Skin epidermis (tissue), 12 donors: ENCODE data around the gene TPBGL.
A peak's percentile ranks its signal among the peaks of the same experiment; 100 is the strongest.

Experiments used
- H3K27ac ChIP-seq, 21 experiments: fragments of 200-600 bp; sonication (generic) in 11 of 21; one replicate each; pipeline ENCODE4 v1.5.0; 2020; ENCODE audit warnings: mild to moderate bottlenecking in 3 of 21, inconsistent platforms in 2 of 21, moderate library complexity in 2 of 21
- H3K4me3 ChIP-seq, 7 experiments: fragments of 200-600 bp; sonication (generic) in 2 of 7; one replicate each; pipeline ENCODE4 v1.5.0; 2020; ENCODE audit warnings: inconsistent platforms in 2 of 7, mild to moderate bottlenecking in 2 of 7, moderate library complexity in 1 of 7

TPBGL gene

DNA sequence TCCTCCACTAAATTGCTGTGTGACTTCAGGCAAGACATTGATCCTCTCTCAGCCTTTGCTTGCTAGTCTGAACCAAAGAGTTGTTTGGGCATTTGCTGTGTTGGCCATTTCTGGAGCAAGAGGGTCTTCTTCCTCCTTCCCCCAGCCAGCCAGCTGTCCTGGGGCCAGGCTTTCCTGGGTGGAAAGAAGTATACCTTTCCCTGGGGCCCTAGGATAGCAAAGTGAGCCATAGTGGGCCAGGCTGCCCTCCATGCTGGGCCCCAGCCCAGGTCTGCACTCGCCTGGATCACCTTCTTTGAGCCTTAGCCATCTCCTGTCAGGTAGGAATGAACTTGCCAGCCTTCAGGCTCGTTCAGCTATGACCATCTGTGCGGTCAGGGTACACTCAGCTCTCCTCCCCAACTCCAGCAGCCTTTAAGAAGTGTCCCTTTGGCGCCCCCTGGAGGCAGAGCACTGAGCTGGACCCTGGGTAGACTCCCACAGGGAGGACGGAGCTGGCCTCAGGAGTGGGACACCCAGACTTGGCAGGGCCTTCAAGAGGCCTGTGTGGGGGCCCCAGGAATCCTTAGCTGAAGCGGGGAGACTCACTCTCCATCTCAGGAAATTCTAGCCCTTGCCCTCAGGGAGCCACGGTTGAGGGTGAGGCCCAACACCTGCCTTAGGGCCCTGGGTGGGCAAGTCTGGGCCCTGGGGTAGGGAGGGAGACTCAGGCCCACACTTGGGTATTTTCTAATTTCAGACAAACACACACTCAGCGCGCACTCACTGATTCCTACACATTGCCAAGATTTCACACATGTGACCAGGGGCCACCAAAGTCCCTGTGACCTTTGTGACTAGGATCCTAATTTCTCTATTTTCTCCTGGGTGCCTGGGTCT lies 35.6 kb upstream of the TPBGL start:
- H3K4me3 ChIP-seq, result no peak overlapping the region
- H3K27ac ChIP-seq, result no peak overlapping the region

DNA sequence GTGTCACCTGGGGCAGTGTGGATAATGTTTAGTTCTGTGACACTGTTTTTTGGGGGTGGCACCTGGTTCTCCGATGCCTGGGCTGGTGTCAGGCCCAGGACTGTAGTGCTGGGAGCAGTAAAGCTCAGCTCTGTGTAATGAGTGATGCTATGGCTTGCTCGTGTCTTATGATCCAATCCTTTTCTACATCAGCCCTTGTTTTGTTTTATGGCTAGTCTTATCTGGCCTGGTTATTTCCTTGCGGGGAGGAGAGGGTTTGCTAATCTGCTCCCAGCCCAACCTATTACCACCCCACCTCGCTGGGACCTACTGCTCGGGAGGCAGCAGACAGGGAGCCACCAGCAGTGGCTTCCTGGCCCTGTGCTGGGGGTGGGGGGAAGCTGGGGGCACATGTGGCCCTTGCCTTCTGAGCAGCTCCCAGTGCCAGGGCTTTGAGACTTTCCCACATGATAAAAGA lies 35.0 kb upstream of the TPBGL start:
- H3K27ac ChIP-seq, result no peak overlapping the region
- no peak overlapping the region for H3K4me3 ChIP-seq

DNA sequence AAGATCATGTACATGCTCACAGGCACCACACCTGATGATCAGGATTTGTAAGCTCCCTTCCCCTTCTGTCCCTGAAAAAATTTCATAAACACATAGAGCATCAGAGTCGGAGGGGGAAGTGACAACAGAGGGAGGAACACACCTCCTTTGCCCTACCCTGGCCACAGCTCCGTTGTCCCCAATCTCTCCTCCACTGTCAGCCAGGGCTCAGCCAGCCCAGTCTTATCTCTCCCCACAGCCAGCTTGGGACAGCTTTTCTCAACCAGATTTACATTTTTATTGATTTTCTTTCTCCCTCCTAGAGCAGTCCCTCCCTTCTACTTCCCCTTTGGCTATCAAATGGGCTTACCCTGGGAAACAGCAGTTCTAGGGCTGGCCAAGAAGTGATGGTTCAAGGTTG lies 32.1 kb upstream of the TPBGL start:
- Histone ChIP-seq H3K4me3 (no peak overlapping the region), H3K27ac (no peak overlapping the region)

DNA sequence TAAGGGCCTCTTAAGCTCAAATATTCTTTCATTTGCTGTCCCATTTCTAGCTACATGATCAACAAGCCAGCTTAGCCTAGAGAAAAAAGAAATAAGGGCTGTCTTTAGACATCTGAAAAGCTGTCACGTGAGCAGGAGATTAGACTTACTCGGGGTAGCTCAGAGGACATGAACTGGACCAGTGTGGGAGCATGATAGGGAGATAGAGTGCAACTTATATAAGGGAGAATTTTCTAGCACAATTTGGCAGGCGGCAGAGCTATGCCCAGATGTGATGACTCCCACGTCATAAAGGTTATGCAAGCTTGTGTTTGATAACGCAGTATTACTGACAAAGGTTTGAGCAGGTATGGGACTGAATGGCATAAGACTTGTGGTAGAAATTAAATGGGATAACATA lies 28.2 kb upstream of the TPBGL start:
- H3K27ac ChIP-seq, result no peak overlapping the region
- H3K4me3 ChIP-seq, result no peak overlapping the region

DNA sequence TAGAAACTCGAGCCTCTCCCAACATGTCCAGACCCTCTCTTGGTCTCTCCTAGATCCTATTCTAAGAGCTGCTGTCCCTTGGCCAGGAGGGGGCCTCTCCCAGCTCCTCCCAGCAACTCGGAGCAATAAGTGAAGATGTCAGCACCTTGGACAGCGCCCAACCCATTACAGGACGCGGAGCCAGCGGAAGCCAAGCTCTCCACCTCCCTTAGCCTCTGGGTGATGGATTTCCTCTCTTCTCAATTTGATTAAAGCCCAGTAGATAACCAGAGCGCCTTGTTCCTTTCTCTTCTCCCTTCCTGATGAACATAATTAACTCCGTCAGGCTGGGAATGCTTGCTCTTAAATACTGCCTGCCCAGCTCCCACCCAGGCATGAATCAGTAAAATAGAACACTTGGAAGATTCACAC lies 26.2 kb upstream of the TPBGL start:
- Histone ChIP-seq H3K27ac (no peak overlapping the region), H3K4me3 (no peak overlapping the region)

DNA sequence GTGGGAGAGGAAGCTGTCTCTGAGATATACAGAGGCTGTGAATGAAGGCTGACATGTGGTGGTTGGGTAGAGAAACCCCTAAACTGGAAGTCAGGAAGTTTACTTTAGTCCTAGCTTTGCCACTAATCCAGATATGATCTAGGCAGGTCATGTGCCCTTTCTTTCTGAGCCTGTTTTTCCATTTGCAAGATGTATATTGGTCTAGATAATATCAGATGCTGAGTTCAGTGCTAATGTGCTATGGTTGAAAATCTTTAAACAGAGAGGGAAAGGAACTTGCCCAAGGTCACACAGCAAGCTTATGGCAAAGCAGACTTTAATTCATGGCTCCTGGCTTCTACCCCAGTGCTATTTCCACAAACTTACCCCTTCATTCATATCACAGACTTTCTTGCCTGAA lies 25.7 kb upstream of the TPBGL start:
- Histone ChIP-seq H3K4me3 (no peak overlapping the region), H3K27ac (no peak overlapping the region)

DNA sequence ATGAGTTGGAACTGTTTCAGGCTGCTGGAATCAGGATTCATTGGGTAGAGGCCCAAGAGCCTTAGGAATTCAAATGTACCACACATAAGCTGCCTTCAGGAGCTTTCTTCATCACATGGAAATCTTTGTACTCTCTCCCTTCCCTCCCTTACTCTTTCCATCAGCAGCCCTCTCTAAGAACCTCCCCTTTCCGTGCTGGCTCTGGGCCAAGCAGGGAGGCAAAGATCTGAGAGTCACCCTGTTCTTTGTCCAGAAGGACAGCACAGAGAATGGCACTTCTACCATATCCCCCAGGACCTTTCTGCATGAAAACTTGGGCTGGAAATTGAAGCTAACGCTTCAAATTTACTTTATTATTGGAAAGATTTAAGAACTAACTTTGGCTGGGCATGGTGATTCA lies 20.7 kb upstream of the TPBGL start:
- Histone ChIP-seq H3K27ac (no peak overlapping the region), H3K4me3 (no peak overlapping the region)

DNA sequence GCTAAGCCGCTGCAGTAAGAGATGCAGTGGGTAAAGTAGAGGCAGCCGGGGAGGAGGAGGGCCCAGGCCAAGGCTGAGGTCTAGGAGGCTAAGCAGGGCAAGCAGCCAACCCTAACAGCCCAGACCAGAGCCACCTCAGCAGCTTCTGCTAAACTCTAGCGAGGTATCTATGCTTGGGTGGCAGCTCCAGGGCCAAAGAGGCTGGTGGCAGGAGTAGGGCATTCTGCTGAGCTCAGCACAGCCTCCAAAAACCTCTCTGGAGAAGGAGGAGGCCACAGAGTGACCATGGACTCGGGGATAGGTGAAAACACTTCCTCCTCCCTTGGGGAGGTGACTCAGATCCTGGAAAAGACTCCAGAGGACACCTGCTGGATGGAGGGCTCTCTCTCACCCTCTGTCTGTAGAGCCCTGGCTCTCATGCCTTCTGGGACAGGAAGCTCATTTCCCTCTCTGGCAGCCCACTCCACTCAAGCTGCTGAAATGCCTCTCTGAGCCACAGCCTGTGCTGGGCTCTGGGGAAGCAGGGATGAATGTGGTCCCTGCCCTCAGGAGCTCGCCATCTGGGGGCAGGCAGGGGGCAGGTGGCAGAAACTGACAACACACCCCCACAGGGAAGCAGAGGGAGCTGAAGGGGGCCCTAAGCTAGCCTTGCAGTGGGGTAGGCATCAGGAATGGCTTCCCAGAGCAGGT lies 16.5 kb upstream of the TPBGL start:
- H3K27ac ChIP-seq, result no peak overlapping the region

DNA sequence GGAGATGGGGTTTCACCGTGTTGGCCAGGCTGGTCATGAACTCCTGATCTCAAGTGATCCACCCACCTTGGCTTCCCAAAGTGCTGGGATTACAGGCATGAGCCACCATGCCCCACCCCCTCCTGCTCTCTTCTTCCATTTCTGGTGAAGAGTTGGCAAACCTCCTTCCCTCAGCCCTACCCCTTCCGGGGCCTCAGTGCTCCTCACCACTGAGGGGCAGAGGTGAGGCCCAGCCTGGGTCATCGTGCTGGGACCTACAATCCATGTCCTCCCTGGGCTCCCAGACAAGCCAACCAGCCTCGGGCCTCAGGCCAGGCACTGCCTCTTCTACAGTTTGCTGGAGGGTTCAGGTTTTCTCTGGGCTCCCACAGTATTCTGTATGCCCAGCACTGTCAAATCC lies 14.8 kb upstream of the TPBGL start:
- Histone ChIP-seq H3K27ac (no peak overlapping the region), H3K4me3 (no peak overlapping the region)

More for the DNA sequence above, 16.5 kb upstream of the TPBGL start:
- H3K4me3 ChIP-seq, result no peak overlapping the region

DNA sequence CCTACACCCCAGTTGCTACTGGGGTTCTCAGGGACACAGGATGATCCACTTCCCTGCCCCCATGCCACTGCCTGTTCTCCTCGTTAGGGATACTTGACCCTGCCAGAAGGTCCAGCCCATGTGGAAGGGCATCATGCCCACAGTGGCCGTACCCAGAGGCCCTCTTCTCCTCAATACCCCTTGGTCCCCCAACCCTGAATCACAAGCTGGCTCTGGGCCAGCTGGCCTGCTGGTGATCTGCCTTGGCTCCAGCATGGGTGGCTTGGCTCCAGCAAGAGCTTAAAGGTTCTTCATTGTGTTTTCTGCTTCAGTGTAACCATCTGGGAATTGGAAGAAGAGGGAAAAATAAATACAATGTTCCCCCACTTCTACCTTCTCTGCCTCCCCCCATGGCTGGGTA lies 11.1 kb upstream of the TPBGL start:
- Histone ChIP-seq H3K4me3 (no peak overlapping the region), H3K27ac (no peak overlapping the region)

DNA sequence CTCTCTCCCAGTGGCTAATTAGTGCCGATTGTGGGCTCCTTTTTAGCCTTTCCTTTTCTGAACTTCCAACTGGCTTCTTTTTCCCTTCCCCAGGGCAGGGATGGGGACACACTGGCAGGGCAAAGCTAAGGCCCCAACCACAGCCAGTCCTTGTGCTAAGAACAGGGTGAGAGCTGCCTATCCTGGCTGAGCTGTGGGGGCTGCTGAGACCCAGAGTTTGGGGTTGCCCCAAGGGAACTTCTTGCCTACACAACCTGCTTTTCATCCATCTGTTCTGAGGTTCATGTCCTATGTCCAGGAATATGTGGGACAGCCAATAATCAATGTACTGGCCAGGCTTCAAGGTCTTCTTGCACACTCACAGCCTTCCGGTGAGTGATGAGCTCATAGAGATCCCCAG lies 10.0 kb upstream of the TPBGL start:
- H3K4me3 ChIP-seq, result no peak overlapping the region

DNA sequence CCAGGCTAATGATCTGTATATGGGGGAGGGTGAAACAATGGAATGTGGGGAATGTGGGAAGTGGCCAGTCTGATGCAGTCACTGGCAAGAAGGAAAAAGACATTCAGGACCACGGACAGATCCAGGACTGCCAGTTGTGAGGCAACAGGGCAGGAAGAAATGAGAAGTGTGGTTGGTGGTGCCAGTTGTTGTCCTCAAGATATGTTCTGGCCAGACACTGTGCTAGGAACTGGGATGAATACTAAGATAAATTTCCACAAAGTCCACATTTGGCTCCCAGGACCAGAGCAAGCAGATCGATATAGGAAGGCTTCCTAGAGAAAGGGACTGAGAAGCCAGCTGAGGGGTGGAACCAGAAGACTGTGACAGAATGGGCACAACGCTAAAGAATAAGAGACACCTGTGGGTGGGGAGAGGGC lies 6.8 kb upstream of the TPBGL start:
- Histone ChIP-seq H3K27ac (no peak overlapping the region), H3K4me3 (no peak overlapping the region)

More for the DNA sequence above, 10.0 kb upstream of the TPBGL start:
- H3K27ac ChIP-seq, result no peak overlapping the region

DNA sequence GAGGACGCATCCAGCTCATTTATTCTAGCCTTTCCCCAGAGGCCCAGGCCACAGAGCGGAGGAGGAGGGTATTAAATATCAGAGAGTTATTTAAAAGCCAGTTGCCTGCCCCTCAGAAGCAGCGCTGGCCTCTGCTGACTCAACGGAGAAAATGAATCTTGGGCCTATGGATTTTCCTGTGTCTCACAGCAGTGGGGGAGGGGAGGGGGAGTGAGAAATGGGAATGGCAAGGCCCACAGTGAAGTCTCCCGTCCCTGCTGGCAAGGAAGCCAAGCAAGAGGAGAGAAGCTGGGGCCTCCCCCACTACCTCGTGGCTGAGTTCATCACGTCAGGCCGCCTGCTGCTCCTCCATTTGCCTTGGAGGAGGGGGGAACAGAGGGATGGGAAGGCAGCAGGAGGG lies 4.5 kb upstream of the TPBGL start:
- Histone ChIP-seq H3K27ac (no peak overlapping the region), H3K4me3 (no peak overlapping the region)

DNA sequence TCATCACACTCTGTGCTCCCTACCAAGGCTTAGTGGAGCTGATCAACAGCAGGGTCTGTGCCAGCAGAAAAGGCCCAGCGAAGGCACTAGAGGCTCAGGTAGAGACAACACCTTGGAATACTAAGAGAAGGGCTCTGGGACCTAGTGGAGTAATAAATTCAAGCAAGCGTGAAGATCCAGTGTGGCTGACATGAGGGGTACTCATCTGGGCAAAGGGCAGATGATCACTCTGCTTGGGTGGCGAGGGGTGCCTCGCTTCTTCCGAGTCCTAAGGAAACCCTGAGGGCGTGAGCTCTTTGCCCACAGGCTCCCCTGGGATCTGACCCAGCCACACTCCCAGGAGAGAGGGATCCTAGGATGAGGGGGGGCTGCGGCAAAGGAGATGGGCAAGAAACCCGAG lies 3.5 kb upstream of the TPBGL start:
- H3K27ac ChIP-seq, result no peak overlapping the region
- no peak overlapping the region for H3K4me3 ChIP-seq

DNA sequence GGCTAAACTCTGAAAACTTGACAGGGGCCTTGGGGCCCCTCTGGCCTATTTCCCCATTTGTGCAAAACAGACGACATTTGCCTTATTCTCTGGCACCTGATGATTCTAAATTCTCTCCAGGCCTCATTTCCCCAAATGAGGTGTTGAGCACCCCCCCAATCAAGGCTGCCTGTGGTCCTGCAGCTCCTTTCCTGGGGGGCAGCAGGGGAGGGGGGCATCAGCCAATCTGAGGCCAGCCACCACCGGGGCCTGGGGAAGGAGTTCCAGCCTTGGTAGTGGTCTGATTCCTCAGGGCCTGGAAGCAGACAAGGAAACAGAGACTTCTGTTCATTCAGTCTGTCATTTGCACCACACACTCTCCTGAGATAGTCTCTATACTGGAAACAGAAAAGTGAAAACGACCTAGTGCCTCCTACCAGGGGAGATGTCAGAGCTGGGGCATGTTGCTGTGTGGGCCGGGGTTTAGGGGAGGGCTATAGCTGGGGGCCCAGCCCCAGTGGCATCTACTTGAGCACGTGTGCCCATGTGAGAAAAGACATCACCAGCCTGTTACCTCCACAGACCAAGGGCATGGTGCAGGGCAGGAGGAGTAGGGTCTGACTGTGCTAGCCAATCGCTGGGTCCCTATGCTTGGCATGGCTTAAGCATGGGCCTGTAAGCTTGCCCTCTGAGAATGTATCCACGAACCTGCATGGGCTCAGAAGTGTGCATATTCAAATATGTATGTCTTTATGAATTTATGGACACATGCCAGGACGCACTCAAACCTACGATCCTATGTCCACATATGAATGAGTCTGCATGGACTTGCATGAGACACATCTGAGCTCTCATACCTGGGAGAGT lies 1.8 kb upstream of the TPBGL start:
- no peak overlapping the region for H3K27ac ChIP-seq
- no peak overlapping the region for H3K4me3 ChIP-seq

DNA sequence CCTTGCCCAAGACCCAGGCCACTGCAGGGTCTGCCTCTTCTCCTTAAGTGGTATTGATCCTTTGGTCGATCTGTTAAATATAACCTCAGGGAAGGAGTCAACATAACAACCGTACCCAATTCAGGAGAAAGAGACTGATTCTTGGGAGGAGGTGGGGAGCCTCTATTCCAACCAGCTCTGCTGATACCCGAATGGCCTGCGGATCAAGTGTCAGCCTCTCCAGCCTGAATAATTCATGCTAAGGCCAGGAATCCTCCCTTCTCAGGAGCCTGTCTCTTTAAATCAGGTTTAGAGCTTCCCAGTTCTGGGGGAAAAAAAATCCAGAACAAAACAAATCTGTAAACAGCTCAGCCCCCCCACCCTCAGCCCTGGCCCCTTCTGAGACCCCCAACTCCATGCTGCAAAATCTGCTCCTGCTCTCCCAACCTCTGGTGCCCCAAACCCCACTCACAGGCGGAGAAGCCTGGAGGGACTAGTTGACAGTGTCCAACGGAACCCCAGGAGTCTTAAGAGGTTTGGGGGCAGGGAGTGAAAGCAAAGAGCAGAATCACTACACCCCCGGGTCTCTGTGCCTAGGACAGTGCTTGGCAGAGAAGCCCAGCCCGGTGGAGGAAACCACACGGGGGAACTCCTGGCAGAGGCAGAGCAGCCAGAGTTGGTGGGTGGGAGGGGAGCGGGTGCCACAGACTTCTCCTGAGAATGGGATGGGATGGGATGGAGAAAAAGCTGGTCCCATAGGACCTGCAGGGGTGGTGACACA lies 863 bp upstream of the TPBGL start:
- Histone ChIP-seq H3K4me3 (no peak overlapping the region), H3K27ac (no peak overlapping the region)

DNA sequence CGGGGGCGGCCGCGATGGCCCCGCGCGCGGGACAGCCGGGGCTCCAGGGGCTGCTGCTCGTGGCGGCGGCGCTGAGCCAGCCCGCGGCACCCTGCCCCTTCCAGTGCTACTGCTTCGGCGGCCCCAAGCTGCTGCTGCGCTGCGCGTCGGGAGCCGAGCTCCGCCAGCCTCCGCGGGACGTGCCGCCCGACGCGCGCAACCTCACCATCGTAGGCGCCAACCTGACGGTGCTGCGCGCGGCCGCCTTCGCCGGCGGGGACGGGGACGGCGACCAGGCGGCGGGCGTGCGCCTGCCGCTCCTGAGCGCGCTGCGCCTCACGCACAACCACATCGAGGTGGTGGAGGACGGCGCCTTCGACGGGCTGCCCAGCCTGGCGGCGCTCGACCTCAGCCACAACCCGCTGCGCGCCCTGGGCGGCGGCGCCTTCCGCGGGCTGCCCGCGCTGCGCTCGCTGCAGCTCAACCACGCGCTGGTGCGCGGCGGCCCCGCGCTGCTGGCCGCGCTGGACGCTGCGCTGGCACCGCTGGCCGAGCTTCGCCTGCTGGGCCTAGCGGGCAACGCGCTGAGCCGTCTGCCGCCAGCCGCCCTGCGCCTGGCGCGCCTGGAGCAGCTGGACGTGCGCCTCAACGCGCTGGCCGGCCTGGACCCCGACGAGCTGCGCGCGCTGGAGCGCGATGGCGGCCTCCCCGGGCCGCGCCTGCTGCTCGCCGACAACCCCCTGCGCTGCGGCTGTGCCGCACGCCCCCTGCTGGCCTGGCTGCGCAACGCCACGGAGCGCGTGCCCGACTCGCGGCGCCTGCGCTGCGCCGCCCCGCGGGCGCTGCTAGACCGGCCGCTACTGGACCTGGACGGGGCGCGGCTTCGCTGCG lies 697 bp downstream of the TPBGL start:
- Histone ChIP-seq H3K27ac (no peak overlapping the region), H3K4me3 (peak overlapping the region; percentile 1 to 52 (median 33))

DNA sequence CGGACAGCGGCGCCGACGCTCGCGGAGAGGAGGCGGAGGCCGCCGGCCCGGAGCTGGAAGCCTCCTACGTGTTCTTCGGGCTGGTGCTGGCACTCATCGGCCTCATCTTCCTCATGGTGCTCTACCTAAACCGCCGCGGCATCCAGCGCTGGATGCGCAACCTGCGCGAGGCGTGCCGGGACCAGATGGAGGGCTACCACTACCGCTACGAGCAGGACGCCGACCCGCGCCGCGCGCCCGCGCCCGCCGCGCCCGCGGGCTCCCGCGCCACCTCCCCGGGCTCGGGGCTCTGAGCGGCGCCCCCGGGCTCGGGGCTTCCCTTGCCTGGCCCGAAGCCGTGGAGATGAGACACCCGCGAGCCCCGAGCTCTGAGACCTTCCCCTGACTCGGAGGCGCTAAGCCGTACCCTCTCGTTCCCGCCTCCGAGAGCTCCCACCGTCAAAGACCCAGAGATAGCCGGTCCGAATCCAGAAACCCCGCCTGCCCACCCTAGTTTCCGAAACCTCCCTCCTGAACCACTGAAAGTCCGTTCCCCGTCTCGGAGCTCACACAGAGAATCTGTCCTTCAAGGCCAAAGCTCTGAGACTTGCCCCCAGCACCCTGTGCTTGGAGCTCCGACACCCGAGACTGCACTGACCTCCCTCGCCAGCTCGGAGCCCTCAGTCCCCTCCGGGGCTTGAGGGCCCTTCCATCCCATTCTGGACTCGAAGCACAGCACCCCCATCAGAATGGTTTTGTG lies 1.5 kb downstream of the TPBGL start:
- peak overlapping the region in 5 of 7 experiments; percentile 20 to 52 (median 33) for H3K4me3 ChIP-seq
- no peak overlapping the region for H3K27ac ChIP-seq
